GM19043 (cell line): ENCODE data around the gene SLC36A4.
"Not testable (repeated sequence)": the region's sequence is repeated elsewhere in the genome, so short reads cannot be mapped to it uniquely, and the experiment has no call there.

ENCODE experiments used
- ATAC-seq: cut with Tn5 transposase; IDR thresholded peaks from one replicate; pipeline ENCODE4 v1.9.1; 2021; ENCODE audit warnings: low read depth; ENCODE audit not compliant: unreplicated experiment

SLC36A4 gene

GRCh38 chr11:93128574-93128973 is 69.2 kb downstream of the SLC36A4 start:
- no peak for ATAC-seq

DNA sequence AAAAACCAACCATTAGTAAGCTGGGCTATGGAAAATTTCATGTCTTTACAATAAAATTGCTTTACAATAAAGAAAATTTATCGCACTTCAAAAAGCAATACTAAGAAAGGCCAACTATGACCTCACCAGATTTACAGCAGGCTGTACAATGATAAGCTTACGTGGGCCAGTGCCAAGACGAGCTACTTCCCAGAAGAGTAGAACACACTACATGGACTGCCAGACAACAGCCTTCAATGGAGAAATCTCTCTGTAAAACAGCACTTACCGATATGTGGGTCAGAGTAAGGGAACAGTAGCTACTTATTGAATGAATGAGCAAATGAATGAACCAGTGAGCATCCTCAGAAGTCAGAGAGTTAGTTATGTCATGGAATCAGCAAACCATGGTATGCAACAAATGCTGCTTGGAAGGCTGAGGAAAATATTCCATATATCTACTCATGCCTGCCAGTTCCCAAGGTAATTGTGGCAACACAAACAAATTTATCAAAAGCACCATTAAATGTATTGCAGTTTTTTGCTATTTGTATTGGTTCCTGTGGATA is 74.4 kb downstream of the SLC36A4 start:
- ATAC-seq = no peak

GRCh38 chr11:93122535-93123235 is 75.1 kb downstream of the SLC36A4 start:
- no peak for ATAC-seq

- no peak for ATAC-seq
Measured at GRCh38 chr11:93118276-93118675, 79.5 kb downstream of the SLC36A4 start.

- no peak for ATAC-seq
Measured at GRCh38 chr11:93117565-93117964, 80.2 kb downstream of the SLC36A4 start.

DNA sequence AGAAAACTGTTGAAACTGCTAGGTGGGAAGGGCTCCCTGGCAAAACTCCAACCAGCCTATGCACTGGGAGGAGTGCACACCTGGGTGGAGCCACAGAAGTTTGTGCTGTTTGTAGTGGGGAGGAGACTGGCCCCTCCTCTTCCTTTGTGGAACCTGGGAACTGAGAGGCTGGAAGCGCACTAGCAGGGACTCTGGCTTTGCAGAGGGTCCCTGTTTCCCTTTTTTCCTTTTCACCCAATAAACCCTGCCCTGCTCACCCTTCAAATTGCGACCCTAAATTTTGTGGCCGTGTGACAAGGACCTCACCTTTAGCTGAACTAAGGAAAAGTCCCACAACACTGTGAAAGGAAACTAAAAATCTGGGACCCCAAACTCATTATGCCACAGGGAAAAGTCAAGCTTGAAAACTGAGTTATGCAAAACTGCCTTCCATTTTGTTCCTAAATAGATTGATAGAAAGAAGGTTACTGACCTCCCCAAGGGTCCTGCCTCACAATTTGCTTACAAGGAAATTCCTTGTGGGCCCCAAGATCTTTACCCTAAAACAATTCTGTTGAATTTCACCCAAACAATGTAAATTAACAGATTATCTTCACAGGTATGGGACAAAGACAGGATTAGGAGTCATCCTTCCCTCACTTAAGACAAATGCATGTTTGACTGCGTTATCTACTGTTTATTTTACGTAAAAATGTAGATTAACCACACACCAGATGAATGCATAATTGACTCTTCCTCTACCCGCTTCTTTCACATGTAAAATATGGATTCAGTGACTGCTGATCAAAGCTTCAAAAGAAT is 81.0 kb downstream of the SLC36A4 start:
- no peak for ATAC-seq

- no peak for ATAC-seq
Measured at GRCh38 chr11:93114304-93114703, 83.5 kb downstream of the SLC36A4 start.

DNA sequence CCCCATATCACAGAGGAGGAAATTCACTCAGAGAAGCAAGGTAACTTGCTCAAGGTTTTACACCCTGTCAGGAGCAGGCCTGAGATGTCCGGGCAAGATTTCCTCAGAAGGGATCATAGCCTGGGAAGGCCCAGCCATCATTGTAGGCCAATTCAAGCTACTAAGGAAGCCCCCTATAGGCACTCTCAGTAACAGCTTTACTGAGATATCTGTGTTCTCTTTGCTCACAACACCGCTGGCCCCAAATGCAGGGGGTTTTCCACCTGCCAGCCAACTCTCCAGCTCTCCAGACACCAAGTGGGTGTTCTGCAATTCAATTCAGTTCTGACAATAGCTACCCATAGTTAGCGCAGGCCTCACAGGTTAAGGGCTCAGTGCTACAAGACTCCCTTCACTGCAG is 84.0 kb downstream of the SLC36A4 start:
- no peak for ATAC-seq

GRCh38 chr11:93111147-93111546 is 86.6 kb downstream of the SLC36A4 start:
- ATAC-seq = not testable (repeated sequence)

DNA sequence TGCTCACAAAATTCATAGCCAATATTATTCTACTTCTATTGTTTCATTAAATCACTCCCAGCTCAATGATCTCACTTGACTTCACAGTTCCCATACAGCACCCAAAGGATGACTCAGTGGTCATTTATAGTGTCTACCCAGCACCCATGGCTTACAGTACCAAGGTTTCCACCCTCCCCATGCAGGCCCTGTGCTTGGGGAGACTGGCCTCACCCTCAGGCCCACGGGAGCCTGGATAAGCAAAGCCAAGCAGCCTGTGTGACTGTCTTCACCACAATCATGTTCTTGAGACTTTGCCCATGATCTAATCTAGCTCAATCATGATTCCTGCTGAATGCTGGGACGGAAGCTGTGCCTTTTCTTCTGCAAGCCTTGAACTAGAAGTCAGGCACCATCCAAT is 97.6 kb downstream of the SLC36A4 start:
- ATAC-seq = no peak

DNA sequence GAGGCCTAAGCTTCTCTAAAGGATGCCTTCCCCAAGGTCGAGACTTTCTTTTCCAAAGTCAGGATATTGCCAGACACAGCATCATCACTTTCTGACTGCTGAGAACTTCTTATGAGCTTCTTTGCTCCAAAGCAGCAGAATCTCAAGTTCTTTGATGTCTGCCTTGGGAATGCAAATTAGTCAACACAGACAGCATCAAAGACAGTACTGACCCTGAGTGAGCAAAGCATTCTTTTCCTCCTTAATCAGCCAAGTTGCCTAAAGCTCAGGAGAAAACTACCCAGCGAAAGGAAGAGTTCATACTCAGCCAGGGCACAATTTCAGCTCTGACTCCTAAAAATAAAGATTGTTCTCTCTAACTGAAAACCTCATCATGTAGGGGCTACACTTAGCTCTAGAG is 98.0 kb downstream of the SLC36A4 start:
- ATAC-seq = no peak
